ENCODE results near the gene TCIRG1.

DNA sequence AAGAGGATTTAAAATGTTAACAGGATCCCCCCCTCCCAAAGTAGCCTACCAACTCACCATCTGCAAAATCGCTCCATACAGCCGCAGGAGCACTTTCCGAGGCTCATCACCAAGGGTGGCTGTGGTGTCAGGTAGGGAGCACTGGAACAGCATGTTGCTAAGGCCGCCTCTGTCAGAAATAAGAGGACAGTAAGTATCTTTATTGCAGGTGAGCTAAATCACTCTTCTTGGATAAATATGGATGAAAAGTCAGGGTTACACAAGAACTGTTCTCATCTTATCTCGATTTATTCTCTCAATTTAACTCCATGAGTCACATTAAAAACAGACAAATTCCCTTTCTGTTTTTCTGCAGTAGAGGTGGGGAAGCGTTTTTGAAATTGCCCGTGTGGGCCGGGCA lies 58.1 kb downstream of the TCIRG1 start:
- TF ChIP-seq, protein P1, sequence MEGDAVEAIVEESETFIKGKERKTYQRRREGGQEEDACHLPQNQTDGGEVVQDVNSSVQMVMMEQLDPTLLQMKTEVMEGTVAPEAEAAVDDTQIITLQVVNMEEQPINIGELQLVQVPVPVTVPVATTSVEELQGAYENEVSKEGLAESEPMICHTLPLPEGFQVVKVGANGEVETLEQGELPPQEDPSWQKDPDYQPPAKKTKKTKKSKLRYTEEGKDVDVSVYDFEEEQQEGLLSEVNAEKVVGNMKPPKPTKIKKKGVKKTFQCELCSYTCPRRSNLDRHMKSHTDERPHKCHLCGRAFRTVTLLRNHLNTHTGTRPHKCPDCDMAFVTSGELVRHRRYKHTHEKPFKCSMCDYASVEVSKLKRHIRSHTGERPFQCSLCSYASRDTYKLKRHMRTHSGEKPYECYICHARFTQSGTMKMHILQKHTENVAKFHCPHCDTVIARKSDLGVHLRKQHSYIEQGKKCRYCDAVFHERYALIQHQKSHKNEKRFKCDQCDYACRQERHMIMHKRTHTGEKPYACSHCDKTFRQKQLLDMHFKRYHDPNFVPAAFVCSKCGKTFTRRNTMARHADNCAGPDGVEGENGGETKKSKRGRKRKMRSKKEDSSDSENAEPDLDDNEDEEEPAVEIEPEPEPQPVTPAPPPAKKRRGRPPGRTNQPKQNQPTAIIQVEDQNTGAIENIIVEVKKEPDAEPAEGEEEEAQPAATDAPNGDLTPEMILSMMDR (IDR thresholded peaks at IDR 0.05; ENCODE audit: poor library complexity), result no peak
- no peak for TF ChIP-seq EZH2phosphoT487 (IDR thresholded peaks at IDR 0.05; ENCODE audit: low read depth, severe bottlenecking, unreplicated experiment)
- no peak for TF ChIP-seq EZH2 (IDR thresholded peaks at IDR 0.05; ENCODE audit: borderline replicate concordance)

Data from hepatocyte (in vitro differentiated cells).